HG02798 (cell line): Measurements from ENCODE around the gene QPCTL.
"Not testable (repeated sequence)": the region's sequence is repeated elsewhere in the genome, so short reads cannot be mapped to it uniquely, and the experiment has no call there.

Source experiments
- ATAC-seq: cut with Tn5 transposase; IDR thresholded peaks from one replicate; pipeline ENCODE4 v1.9.1; 2021; ENCODE audit warnings: mild to moderate bottlenecking; ENCODE audit not compliant: unreplicated experiment, poor library complexity

Gene QPCTL

GRCh38 chr19:45674946-45675345 is 17.5 kb upstream of the QPCTL start:
- no peak for ATAC-seq

GRCh38 chr19:45676851-45677263 is 15.6 kb upstream of the QPCTL start:
- peak; percentile 14 for ATAC-seq

GRCh38 chr19:45677351-45678230 is 14.9 kb upstream of the QPCTL start:
- peak; percentile 48 for ATAC-seq

- ATAC-seq = peak; percentile 82
Observed at GRCh38 chr19:45681391-45682015, 11.0 kb upstream of the QPCTL start.

GRCh38 chr19:45682117-45682516 is 10.3 kb upstream of the QPCTL start:
- ATAC-seq = no peak

- no peak for ATAC-seq
Observed at GRCh38 chr19:45682908-45683307, 9.6 kb upstream of the QPCTL start.

GRCh38 chr19:45685045-45685444 is 7.4 kb upstream of the QPCTL start:
- not testable (repeated sequence) for ATAC-seq

GRCh38 chr19:45687599-45687998 is 4.9 kb upstream of the QPCTL start:
- no peak for ATAC-seq

- ATAC-seq = peak; percentile 69
Observed at GRCh38 chr19:45691516-45692186, 815 bp upstream of the QPCTL start, which contains the start of gene SNRPD2. SNRPD2 (minus strand) TSS chr19:45691953; CDS start chr19:45691888, 65 bp downstream.

GRCh38 chr19:45693106-45693788 is 781 bp downstream of the QPCTL start:
- no peak for ATAC-seq

- ATAC-seq = no peak
Observed at GRCh38 chr19:45701676-45702075, 9.2 kb downstream of the QPCTL start.

GRCh38 chr19:45705115-45705514 is 12.6 kb downstream of the QPCTL start:
- ATAC-seq = no peak

- no peak for ATAC-seq
Observed at GRCh38 chr19:45705710-45706415, 13.4 kb downstream of the QPCTL start.

- ATAC-seq = no peak
Observed at GRCh38 chr19:45710356-45711130, 18.1 kb downstream of the QPCTL start.

- ATAC-seq = no peak
Observed at GRCh38 chr19:45711851-45712698, 19.6 kb downstream of the QPCTL start.

- no peak for ATAC-seq
Observed at GRCh38 chr19:45712699-45713067, 20.2 kb downstream of the QPCTL start.

- no peak for ATAC-seq
Observed at GRCh38 chr19:45713141-45713540, 20.7 kb downstream of the QPCTL start.

GRCh38 chr19:45715139-45715538 is 22.7 kb downstream of the QPCTL start:
- ATAC-seq = no peak
